HepG2 (cell line): ENCODE results near the gene YIF1A. TPM values are rescaled to one million over a fixed set of nuclear protein-coding genes. Genes with fewer than 3 reads are reported as not detected.

Experiments
- JARID2 ChIP-seq: sonication (generic); formaldehyde crosslinking; IDR thresholded peaks from 2 replicates; pipeline ENCODE4 v1.8.1; 2023; ENCODE audit warnings: missing genetic modification reagents, inconsistent platforms; ENCODE audit not compliant: insufficient replicate concordance
- POLR2AphosphoS5 ChIP-seq: IDR thresholded peaks from 2 replicates; pipeline ENCODE4 v1.6.1; 2012; ENCODE audit warnings: low read depth, low read length
- RAD51 ChIP-seq: fragments of 450-650 bp; IDR thresholded peaks from 2 replicates; pipeline ENCODE4 v1.6.1; 2016; ENCODE audit warnings: borderline replicate concordance
- SOX13 ChIP-seq, 3 experiments: fragments of 450-650 bp in 1 of 3; sonication (generic) in 1 of 3; formaldehyde crosslinking in 1 of 3; IDR thresholded peaks in 2 of 3; conservative IDR thresholded peaks in 1 of 3; 2 replicates each; pipeline versions ENCODE4 v1.5.0 to v1.6.1; 2016 to 2020; ENCODE audit warnings: antibody characterized with exemption in 1 of 3, mild to moderate bottlenecking in 1 of 3, missing compliant biosample characterization in 1 of 3, missing genetic modification reagents in 1 of 3, moderate library complexity in 1 of 3
- SSRP1 ChIP-seq: IDR thresholded peaks from 2 replicates; pipeline ENCODE4 v1.6.1; 2016; ENCODE audit warnings: control low read depth
- SYNCRIP ChIP-seq: fragments of 200-400 bp; formaldehyde crosslinking; IDR thresholded peaks from 2 replicates; pipeline ENCODE4 v1.6.1; 2018; ENCODE audit warnings: mild to moderate bottlenecking, low read depth, low read length; ENCODE audit not compliant: insufficient read depth
- ZFP1 ChIP-seq: IDR thresholded peaks from 2 replicates; pipeline ENCODE4 v1.6.1; 2016
- ZNF749 ChIP-seq: sonication (generic); formaldehyde crosslinking; IDR thresholded peaks from 2 replicates; pipeline ENCODE4 v1.8.0; 2022; ENCODE audit warnings: mild to moderate bottlenecking, missing genetic modification reagents, moderate library complexity, borderline replicate concordance
- ZSCAN25 ChIP-seq: sonication (generic); formaldehyde crosslinking; IDR thresholded peaks from 2 replicates; pipeline ENCODE4 v1.8.0; 2022; ENCODE audit warnings: mild to moderate bottlenecking, missing genetic modification reagents
- polyA plus RNA-seq, 8 experiments: library from polyadenylated mRNA; depleted of rRNA in 3 of 8; stranded (reverse) in 7 of 8; unstranded in 1 of 8; fragments of >200 nt; fragmentation: Illumina TruSeq in 4 of 8; extraction: Trizol in 4 of 8; gene quantifications; 2 replicates each; pipeline versions ENCODE4 v1.2.1 to v1.2.3, GENCODE V29; 2011 to 2016; ENCODE audit warnings: low read depth in 4 of 8, missing spikeins in 1 of 8, mixed read lengths in 1 of 8; ENCODE audit not compliant: insufficient read depth in 1 of 8
- total RNA-seq, 5 experiments: library from RNA; depleted of rRNA; stranded (reverse); fragments of >200 nt; fragmentation: Illumina TruSeq; extraction: Trizol; gene quantifications; 2 replicates each; pipeline ENCODE4 v1.2.3, GENCODE V29; 2016; ENCODE audit warnings: low read depth in 1 of 5
- TF ChIP-seq, protein P1 (sequence below): sonication (generic); formaldehyde crosslinking; IDR thresholded peaks from 2 replicates; pipeline ENCODE4 v1.5.0; 2020; ENCODE audit warnings: missing genetic modification reagents, mild to moderate bottlenecking, borderline replicate concordance
- TF ChIP-seq, protein P2 (sequence below): sonication (generic); formaldehyde crosslinking; IDR thresholded peaks from 2 replicates; pipeline ENCODE4 v1.8.0; 2022; ENCODE audit warnings: mild to moderate bottlenecking, missing genetic modification reagents
- TF ChIP-seq, protein P3 (sequence below): sonication (generic); formaldehyde crosslinking; IDR thresholded peaks from 2 replicates; pipeline ENCODE4 v1.5.0; 2020; ENCODE audit warnings: mild to moderate bottlenecking, missing genetic modification reagents, borderline replicate concordance
- TF ChIP-seq, protein P4 (sequence below): sonication (generic); formaldehyde crosslinking; IDR thresholded peaks from 2 replicates; pipeline ENCODE4 v1.4.0; 2020; ENCODE audit warnings: missing genetic modification reagents, mild to moderate bottlenecking, borderline replicate concordance
- TF ChIP-seq, protein P5 (sequence below): sonication (generic); formaldehyde crosslinking; IDR thresholded peaks from 2 replicates; pipeline ENCODE4 v1.4.0; 2020; ENCODE audit warnings: missing genetic modification reagents, borderline replicate concordance

The YIF1A gene
- total and polyA plus RNA-seq, 2 of the 13 experiments (the other 11 are each of a cell fraction or from before 2014, with no cell fraction given) = 133 to 145 TPM

DNA sequence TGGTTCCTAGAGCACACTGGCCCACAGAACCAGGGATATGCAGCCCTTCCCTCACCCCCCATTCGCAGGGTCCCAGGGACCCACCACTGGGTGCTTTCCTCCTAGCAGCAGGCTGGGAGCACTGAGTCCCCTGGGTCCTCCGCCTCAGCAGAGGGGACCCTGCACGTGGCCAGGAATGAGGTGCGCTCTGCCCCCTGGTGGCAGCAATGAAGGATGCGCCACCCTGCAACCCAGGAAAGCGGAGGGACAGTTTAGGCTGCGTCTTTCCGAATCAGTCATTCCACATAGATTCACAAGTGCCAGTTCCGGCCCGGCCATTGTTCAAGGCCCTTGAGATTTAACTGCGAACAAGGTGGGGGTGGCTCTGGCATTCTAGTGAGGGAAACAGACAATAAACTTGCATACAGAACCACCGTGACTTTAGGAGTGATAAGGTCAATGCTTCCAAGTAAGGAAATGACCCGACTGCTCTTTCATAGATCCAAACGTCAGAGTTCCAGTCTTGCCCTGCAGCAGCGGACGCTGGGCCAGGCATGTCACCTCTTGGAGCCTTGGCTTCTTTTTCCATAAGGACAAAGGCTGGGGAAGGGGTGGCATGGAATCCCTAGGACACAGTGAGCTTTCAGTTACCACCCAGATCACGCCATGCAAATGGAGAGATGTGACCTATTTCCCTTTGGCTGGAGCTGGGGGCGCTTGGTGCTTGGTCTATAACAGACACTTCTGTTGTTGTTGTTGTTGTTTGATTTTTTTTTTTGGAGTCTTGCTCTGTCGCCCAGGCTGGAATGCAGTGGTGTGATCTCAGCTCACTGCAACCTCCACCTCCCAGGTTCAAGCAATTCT is 39.6 kb upstream of the YIF1A start (continued):
- TF ChIP-seq, protein P1, sequence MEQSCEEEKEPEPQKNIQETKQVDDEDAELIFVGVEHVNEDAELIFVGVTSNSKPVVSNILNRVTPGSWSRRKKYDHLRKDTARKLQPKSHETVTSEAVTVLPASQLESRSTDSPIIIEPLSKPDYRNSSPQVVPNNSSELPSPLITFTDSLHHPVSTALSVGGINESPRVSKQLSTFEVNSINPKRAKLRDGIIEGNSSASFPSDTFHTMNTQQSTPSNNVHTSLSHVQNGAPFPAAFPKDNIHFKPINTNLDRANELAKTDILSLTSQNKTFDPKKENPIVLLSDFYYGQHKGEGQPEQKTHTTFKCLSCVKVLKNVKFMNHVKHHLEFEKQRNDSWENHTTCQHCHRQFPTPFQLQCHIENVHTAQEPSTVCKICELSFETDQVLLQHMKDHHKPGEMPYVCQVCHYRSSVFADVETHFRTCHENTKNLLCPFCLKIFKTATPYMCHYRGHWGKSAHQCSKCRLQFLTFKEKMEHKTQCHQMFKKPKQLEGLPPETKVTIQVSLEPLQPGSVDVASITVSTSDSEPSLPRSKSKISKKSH = peak; percentile 85; the same call in 1 of the 2 replicates
- TF ChIP-seq SOX13 (IDR thresholded peaks at IDR 0.05) (no peak), SOX13 (CRISPR knock-in tag; conservative IDR thresholded peaks at IDR 0.05 in 1 of 2, IDR thresholded peaks at IDR 0.05 in 1 of 2) (peak in 1 of 2 experiments; percentile 71; a peak in 2 of 4 replicates), RAD51 (no peak), SYNCRIP (no peak), POLR2AphosphoS5 (no peak), ZSCAN25 (CRISPR knock-in tag) (no peak; the same call in 1 of the 2 replicates), ZNF749 (CRISPR knock-in tag) (no peak), SSRP1 (no peak), JARID2 (no peak), ZFP1 (CRISPR knock-in tag) (peak; percentile 83; the same call in 1 of the 2 replicates)
- TF ChIP-seq, protein P2, sequence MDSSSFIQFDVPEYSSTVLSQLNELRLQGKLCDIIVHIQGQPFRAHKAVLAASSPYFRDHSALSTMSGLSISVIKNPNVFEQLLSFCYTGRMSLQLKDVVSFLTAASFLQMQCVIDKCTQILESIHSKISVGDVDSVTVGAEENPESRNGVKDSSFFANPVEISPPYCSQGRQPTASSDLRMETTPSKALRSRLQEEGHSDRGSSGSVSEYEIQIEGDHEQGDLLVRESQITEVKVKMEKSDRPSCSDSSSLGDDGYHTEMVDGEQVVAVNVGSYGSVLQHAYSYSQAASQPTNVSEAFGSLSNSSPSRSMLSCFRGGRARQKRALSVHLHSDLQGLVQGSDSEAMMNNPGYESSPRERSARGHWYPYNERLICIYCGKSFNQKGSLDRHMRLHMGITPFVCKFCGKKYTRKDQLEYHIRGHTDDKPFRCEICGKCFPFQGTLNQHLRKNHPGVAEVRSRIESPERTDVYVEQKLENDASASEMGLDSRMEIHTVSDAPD (CRISPR knock-in tag) = no peak
- TF ChIP-seq, protein P3, sequence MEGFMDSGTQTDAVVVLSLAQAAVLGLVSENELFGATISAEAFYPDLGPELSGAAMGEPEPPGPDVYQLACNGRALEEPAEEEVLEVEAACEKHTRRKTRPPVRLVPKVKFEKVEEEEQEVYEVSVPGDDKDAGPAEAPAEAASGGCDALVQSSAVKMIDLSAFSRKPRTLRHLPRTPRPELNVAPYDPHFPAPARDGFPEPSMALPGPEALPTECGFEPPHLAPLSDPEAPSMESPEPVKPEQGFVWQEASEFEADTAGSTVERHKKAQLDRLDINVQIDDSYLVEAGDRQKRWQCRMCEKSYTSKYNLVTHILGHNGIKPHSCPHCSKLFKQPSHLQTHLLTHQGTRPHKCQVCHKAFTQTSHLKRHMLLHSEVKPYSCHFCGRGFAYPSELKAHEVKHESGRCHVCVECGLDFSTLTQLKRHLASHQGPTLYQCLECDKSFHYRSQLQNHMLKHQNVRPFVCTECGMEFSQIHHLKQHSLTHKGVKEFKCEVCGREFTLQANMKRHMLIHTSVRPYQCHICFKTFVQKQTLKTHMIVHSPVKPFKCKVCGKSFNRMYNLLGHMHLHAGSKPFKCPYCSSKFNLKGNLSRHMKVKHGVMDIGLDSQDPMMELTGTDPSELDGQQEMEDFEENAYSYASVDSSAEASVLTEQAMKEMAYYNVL (CRISPR knock-in tag) = no peak
- TF ChIP-seq, protein P4, sequence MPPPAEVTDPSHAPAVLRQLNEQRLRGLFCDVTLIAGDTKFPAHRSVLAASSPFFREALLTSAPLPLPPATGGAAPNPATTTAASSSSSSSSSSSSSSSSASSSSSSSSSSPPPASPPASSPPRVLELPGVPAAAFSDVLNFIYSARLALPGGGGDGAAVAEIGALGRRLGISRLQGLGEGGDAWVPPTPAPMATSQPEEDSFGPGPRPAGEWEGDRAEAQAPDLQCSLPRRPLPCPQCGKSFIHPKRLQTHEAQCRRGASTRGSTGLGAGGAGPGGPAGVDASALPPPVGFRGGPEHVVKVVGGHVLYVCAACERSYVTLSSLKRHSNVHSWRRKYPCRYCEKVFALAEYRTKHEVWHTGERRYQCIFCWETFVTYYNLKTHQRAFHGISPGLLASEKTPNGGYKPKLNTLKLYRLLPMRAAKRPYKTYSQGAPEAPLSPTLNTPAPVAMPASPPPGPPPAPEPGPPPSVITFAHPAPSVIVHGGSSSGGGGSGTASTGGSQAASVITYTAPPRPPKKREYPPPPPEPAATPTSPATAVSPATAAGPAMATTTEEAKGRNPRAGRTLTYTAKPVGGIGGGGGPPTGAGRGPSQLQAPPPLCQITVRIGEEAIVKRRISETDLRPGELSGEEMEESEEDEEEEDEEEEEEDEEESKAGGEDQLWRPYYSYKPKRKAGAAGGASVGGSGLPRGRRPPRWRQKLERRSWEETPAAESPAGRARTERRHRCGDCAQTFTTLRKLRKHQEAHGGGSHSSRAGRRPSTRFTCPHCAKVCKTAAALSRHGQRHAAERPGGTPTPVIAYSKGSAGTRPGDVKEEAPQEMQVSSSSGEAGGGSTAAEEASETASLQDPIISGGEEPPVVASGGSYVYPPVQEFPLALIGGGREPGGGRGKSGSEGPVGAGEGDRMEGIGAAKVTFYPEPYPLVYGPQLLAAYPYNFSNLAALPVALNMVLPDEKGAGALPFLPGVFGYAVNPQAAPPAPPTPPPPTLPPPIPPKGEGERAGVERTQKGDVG (CRISPR knock-in tag) = 0 out of 2 replicates have a peak, but pooled peaks have one; percentile 27
- TF ChIP-seq, protein P5, sequence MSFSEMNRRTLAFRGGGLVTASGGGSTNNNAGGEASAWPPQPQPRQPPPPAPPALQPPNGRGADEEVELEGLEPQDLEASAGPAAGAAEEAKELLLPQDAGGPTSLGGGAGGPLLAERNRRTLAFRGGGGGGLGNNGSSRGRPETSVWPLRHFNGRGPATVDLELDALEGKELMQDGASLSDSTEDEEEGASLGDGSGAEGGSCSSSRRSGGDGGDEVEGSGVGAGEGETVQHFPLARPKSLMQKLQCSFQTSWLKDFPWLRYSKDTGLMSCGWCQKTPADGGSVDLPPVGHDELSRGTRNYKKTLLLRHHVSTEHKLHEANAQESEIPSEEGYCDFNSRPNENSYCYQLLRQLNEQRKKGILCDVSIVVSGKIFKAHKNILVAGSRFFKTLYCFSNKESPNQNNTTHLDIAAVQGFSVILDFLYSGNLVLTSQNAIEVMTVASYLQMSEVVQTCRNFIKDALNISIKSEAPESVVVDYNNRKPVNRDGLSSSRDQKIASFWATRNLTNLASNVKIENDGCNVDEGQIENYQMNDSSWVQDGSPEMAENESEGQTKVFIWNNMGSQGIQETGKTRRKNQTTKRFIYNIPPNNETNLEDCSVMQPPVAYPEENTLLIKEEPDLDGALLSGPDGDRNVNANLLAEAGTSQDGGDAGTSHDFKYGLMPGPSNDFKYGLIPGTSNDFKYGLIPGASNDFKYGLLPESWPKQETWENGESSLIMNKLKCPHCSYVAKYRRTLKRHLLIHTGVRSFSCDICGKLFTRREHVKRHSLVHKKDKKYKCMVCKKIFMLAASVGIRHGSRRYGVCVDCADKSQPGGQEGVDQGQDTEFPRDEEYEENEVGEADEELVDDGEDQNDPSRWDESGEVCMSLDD (CRISPR knock-in tag) = no peak
